Cardiac muscle cell (in vitro differentiated cells and primary cell): Measurements from ENCODE around the gene PRKCZ. TPM values are rescaled to one million over a fixed set of nuclear protein-coding genes. Genes with fewer than 3 reads are reported as not detected.

Experiments used
- DNase-seq, 2 donors: peaks; one replicate each; pipeline versions ENCODE4 v3.0.0 to v3.0.0-alpha.2; 2010 to 2017; ENCODE audit warnings: low read depth in 1 of 2, low spot score in 1 of 2
- H3K27ac ChIP-seq: fragments of 200-600 bp; sonication (generic); 2 replicates; pipeline ENCODE4 v1.5.1; 2016
- H3K27me3 ChIP-seq: fragments of 200-600 bp; sonication (generic); 2 replicates; pipeline ENCODE4 v1.6.0; 2016; ENCODE audit warnings: control low read depth
- H3K36me3 ChIP-seq: fragments of 200-600 bp; sonication (generic); 2 replicates; pipeline ENCODE4 v1.5.1; 2016; ENCODE audit warnings: control low read depth
- H3K4me1 ChIP-seq: fragments of 200-600 bp; sonication (generic); 2 replicates; pipeline ENCODE4 v1.8.1; 2017; ENCODE audit warnings: low read depth, mild to moderate bottlenecking, mixed run types
- H3K4me3 ChIP-seq: fragments of 200-600 bp; sonication (generic); 2 replicates; pipeline ENCODE4 v1.5.1; 2016; ENCODE audit warnings: mild to moderate bottlenecking
- H3K9me3 ChIP-seq: fragments of 200-600 bp; sonication (generic); 2 replicates; pipeline ENCODE4 v1.5.1; 2017; ENCODE audit warnings: low read depth, mild to moderate bottlenecking, control low read depth
- polyA plus RNA-seq: library from polyadenylated mRNA; unstranded; fragments of >200 nt; fragmentation: Nextera tagmentation; extraction: Ambion mirVana; gene quantifications from 2 replicates; pipeline ENCODE4 v1.2.1, GENCODE V29; 2016
- total RNA-seq: library from RNA; depleted of rRNA; stranded (reverse); fragments of >200 nt; gene quantifications from 2 replicates; pipeline ENCODE4 v1.2.3, GENCODE V29; 2016
- TF ChIP-seq, protein P1 (sequence below): IDR thresholded peaks from 2 replicates; pipeline ENCODE4 v1.5.1; 2012; ENCODE audit warnings: low read depth, mild to moderate bottlenecking, low read length

PRKCZ gene
- total and polyA plus RNA-seq, 2 experiments from 2014 or later: 44.6 to 50.9 TPM

- no peaks in the 10 kb centered on the region for H3K27me3 ChIP-seq
- no peak overlapping the region for H3K4me3 ChIP-seq
- TF ChIP-seq, protein P1, sequence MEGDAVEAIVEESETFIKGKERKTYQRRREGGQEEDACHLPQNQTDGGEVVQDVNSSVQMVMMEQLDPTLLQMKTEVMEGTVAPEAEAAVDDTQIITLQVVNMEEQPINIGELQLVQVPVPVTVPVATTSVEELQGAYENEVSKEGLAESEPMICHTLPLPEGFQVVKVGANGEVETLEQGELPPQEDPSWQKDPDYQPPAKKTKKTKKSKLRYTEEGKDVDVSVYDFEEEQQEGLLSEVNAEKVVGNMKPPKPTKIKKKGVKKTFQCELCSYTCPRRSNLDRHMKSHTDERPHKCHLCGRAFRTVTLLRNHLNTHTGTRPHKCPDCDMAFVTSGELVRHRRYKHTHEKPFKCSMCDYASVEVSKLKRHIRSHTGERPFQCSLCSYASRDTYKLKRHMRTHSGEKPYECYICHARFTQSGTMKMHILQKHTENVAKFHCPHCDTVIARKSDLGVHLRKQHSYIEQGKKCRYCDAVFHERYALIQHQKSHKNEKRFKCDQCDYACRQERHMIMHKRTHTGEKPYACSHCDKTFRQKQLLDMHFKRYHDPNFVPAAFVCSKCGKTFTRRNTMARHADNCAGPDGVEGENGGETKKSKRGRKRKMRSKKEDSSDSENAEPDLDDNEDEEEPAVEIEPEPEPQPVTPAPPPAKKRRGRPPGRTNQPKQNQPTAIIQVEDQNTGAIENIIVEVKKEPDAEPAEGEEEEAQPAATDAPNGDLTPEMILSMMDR: no peak
- H3K36me3 ChIP-seq: no peaks in the 10 kb centered on the region
- H3K9me3 ChIP-seq: no peaks in the 10 kb centered on the region
- H3K27ac ChIP-seq: no peak overlapping the region
- H3K4me1 ChIP-seq: no peaks in the 10 kb centered on the region
- no peak for DNase-seq
These were observed 11.0 kb upstream of the PRKCZ start for GRCh38 chr1:2039251-2039650.

- Histone ChIP-seq H3K9me3 (no peaks in the 10 kb centered on the region), H3K27ac (no peak overlapping the region), H3K4me3 (no peak overlapping the region), H3K4me1 (no peaks in the 10 kb centered on the region), H3K36me3 (no peaks in the 10 kb centered on the region), H3K27me3 (no peaks in the 10 kb centered on the region)
- no peak for DNase-seq
- TF ChIP-seq, protein P1: no peak
These were observed 8.9 kb upstream of the PRKCZ start for GRCh38 chr1:2041305-2041704.

DNA sequence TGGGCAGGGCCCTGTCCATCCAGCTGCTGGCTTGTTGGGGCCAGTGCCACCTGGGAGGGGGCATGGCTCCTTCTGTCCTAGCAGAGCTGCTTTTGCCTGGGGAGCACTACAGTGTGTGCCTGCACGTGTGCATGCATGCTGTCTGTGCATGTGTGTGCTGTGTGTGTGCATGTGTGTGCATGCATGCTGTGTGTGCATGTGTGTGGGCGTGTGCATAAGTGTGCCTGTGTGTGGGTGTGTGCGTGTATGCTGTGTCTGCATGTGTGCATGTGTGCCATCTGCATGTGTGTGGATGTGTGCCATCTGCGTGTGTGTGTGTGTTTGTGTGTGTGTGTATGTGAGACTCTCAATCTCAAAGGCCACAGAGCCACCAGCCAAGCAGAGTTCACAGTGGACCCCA lies 8.3 kb upstream of the PRKCZ start:
- H3K4me3 ChIP-seq: no peak overlapping the region
- DNase-seq: no peak
- H3K27ac ChIP-seq: no peak overlapping the region
- no peaks in the 10 kb centered on the region for H3K4me1 ChIP-seq
- peaks cover under 1% of the 10 kb centered on the region for H3K27me3 ChIP-seq
- TF ChIP-seq, protein P1: no peak
- no peaks in the 10 kb centered on the region for H3K36me3 ChIP-seq
- no peaks in the 10 kb centered on the region for H3K9me3 ChIP-seq

DNA sequence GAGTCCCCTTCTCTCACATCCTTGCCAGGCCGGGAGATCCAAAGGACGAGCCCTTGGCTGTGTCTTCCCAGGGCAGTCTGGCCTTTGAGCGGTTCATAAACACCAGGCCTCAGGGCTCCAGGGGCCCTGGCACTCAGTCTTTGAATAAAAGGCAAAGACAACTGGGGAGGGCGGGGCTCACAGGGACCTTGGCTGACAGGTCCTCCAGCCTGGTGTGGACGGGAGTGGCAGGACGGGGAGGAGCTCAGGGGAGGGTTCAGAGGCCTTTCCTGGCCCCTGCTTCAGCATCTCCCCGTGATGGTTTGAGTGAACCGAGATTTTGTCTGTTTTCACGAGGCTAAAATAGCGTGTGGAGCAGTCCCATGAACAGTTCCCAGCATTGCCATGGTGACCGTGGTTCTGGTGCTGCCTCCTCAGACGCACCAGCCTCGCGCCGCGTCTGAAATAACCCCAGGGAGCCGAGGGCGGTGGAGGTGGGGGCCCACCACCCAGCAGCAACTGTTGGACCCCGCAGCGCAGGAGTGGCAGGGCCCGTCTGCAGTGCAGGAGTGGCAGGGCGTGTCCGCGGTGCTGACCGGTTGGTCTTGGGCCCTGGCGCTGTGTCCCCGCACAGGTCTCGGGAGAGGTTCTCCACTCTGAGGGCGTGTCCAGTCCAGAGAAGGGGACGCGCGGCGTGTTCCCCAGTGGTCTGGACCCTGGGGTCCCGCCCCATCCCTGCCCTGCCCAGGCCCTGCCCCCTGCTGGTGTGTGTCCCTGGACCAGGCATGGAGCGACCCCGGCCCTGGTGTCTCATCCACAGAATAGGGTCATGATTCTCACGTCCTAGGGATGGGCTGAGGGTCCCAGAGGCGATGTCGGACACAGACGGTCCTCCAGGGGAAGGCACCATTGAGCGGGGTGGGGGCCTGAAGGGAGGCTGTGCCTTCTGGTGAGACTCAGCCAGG lies 7.1 kb upstream of the PRKCZ start:
- no peak for DNase-seq
- Histone ChIP-seq H3K27me3 (peaks cover 8% of the 10 kb centered on the region), H3K9me3 (no peaks in the 10 kb centered on the region), H3K4me3 (no peak overlapping the region), H3K36me3 (no peaks in the 10 kb centered on the region), H3K27ac (no peak overlapping the region), H3K4me1 (no peaks in the 10 kb centered on the region)
- TF ChIP-seq, protein P1: no peak

GRCh38 chr1:2043886-2044285 lies 6.3 kb upstream of the PRKCZ start:
- Histone ChIP-seq H3K27me3 (peaks cover 8% of the 10 kb centered on the region), H3K4me3 (no peak overlapping the region), H3K36me3 (no peaks in the 10 kb centered on the region), H3K27ac (no peak overlapping the region), H3K9me3 (no peaks in the 10 kb centered on the region), H3K4me1 (no peaks in the 10 kb centered on the region)
- TF ChIP-seq, protein P1: no peak
- DNase-seq: no peak
